ENCODE data around the gene GAGE2A.

- TF ChIP-seq EZH2 (IDR thresholded peaks at IDR 0.05) (no peak), POLR2AphosphoS5 (IDR thresholded peaks at IDR 0.05; ENCODE audit: borderline replicate concordance, low read depth, low read length) (no peak), FOXP2 (optimal IDR thresholded peaks at IDR 0.05; ENCODE audit: control extremely low read depth, extremely low read length, insufficient read depth) (no peak)
Measured at GRCh38 chrX:49618574-49618973, 29.3 kb downstream of the GAGE2A start.

All from SK-N-MC (cell line).